Upper lobe of left lung (tissue), 6 donors: ENCODE results near the gene ANKS1B. TPM values are rescaled to one million over a fixed set of nuclear protein-coding genes. Genes with fewer than 3 reads are reported as not detected.

Source experiments
- ATAC-seq, 2 donors: fragments of 200-7000 bp; cut with Tn5 transposase; one replicate each; pipeline ENCODE4 v1.9.1; 2022; ENCODE audit warnings: mild to moderate bottlenecking in 2 of 2, moderate library complexity in 2 of 2; ENCODE audit not compliant: low FRiP score in 2 of 2
- DNase-seq, 2 donors: peaks; one replicate each; pipeline ENCODE4 v3.0.0-alpha.2; 2019 to 2020
- H3K27ac ChIP-seq, 4 donors: fragments of 200-600 bp; sonication (generic); one replicate each; pipeline ENCODE4 v1.5.1; 2016 to 2019
- H3K27me3 ChIP-seq, 4 donors: fragments of 200-600 bp; sonication (generic); one replicate each; pipeline ENCODE4 v1.5.1; 2017 to 2019
- H3K36me3 ChIP-seq, 4 donors: fragments of 200-600 bp; sonication (generic); one replicate each; pipeline ENCODE4 v1.5.1; 2016 to 2019
- H3K4me1 ChIP-seq, 4 donors: fragments of 200-600 bp; sonication (generic); one replicate each; pipeline ENCODE4 v1.5.1; 2018 to 2019
- H3K4me3 ChIP-seq, 4 donors: fragments of 200-600 bp; sonication (generic); one replicate each; pipeline ENCODE4 v1.5.1; 2017 to 2019; ENCODE audit warnings: mild to moderate bottlenecking in 2 of 4, moderate library complexity in 1 of 4
- H3K9me3 ChIP-seq, 4 donors: fragments of 200-600 bp; sonication (generic); one replicate each; pipeline ENCODE4 v1.5.1; 2018 to 2019
- CTCF ChIP-seq, 6 experiments: fragments of 450-650 bp in 4 of 6; fragments of 200-600 bp in 2 of 6; sonication (generic) in 2 of 6; IDR thresholded peaks; one replicate each; pipeline ENCODE4 v1.5.1; 2016 to 2019; ENCODE audit warnings: antibody characterized with exemption in 6 of 6
- EP300 ChIP-seq, 4 donors: sonication (generic); formaldehyde crosslinking; IDR thresholded peaks; one replicate each; pipeline ENCODE4 v1.5.1; 2017; ENCODE audit warnings: antibody characterized with exemption in 4 of 4, control low read depth in 2 of 4
- POLR2A ChIP-seq, 4 donors: fragments of 450-650 bp; IDR thresholded peaks; one replicate each; pipeline ENCODE4 v1.5.1; 2016 to 2017; ENCODE audit warnings: antibody characterized with exemption in 4 of 4, mild to moderate bottlenecking in 2 of 4
- POLR2AphosphoS5 ChIP-seq, 2 donors: sonication (generic); formaldehyde crosslinking; IDR thresholded peaks; one replicate each; pipeline ENCODE4 v1.5.1; 2017; ENCODE audit warnings: antibody characterized with exemption in 2 of 2
- WGBS, 2 donors: methylation state at CpG; one replicate each; pipeline ENCODE4 v1.1.5; 2017 to 2018; 5-methylcytosine and 5-hydroxymethylcytosine counted together
- total RNA-seq, 6 donors: library from RNA; depleted of rRNA in 4 of 6; stranded (reverse); fragments of >200 nt in 4 of 6; gene quantifications; one replicate each; pipeline versions ENCODE4 v1.1.0 to v1.2.1, GENCODE V29; 2016 to 2021
- donor health status: DM: no; HTN: no; CAD: no; lungs with moderate emphysema.
- donor health status: DM: no; HTN: yes; CAD: no; lungs with severe emphysema.

The ANKS1B gene
- total RNA-seq, 6 donors from 2014 or later: 5.1 to 23.7 (median 7.2) TPM

- Histone ChIP-seq H3K4me1 (no peaks in the 10 kb centered on the region), H3K36me3 (no peaks in the 10 kb centered on the region), H3K27me3 (no peaks in the 10 kb centered on the region), H3K9me3 (no peaks in the 10 kb centered on the region), H3K4me3 (no peak overlapping the region), H3K27ac (no peak overlapping the region)
- DNase-seq (no peak), ATAC-seq (no peak)
- no peak for TF ChIP-seq POLR2A (IDR thresholded peaks at IDR 0.05)
- TF ChIP-seq CTCF (IDR thresholded peaks at IDR 0.05): no peak
- WGBS, 2 donors: 55 to 63% methylated on average over 2 of the region's 2 CpGs
Observed at GRCh38 chr12:99099786-99100185, 885.0 kb downstream of the ANKS1B start.

GRCh38 chr12:99097171-99097570, 887.6 kb downstream of the ANKS1B start:
- H3K4me3 ChIP-seq: no peak overlapping the region
- no peaks in the 10 kb centered on the region for H3K4me1 ChIP-seq
- no peak overlapping the region for H3K27ac ChIP-seq
- no peaks in the 10 kb centered on the region for H3K9me3 ChIP-seq
- TF ChIP-seq EP300 (IDR thresholded peaks at IDR 0.05) (no peak), POLR2AphosphoS5 (IDR thresholded peaks at IDR 0.05) (no peak), POLR2A (IDR thresholded peaks at IDR 0.05) (no peak), CTCF (IDR thresholded peaks at IDR 0.05) (no peak)
- no peaks in the 10 kb centered on the region for H3K27me3 ChIP-seq
- 48 to 95% methylated on average over 2 of the region's 2 CpGs for WGBS, 2 donors
- ATAC-seq: no peak
- no peak for DNase-seq
- H3K36me3 ChIP-seq: no peaks in the 10 kb centered on the region

GRCh38 chr12:99093166-99093565, 891.6 kb downstream of the ANKS1B start:
- ATAC-seq (no peak), DNase-seq (no peak)
- H3K4me1 ChIP-seq: no peaks in the 10 kb centered on the region

GRCh38 chr12:99092100-99092851, 892.5 kb downstream of the ANKS1B start:
- Histone ChIP-seq H3K36me3 (no peaks in the 10 kb centered on the region), H3K4me3 (no peak overlapping the region), H3K4me1 (no peaks in the 10 kb centered on the region), H3K27ac (no peak overlapping the region), H3K9me3 (no peaks in the 10 kb centered on the region), H3K27me3 (no peaks in the 10 kb centered on the region)
- ATAC-seq: no peak
- TF ChIP-seq CTCF (IDR thresholded peaks at IDR 0.05): no peak
- WGBS, 2 donors: 68 to 72% methylated on average over 9 of the region's 9 CpGs
- no peak for DNase-seq

More at GRCh38 chr12:99093166-99093565, 891.6 kb downstream of the ANKS1B start:
- Histone ChIP-seq H3K27ac (no peak overlapping the region), H3K4me3 (no peak overlapping the region), H3K9me3 (no peaks in the 10 kb centered on the region), H3K36me3 (no peaks in the 10 kb centered on the region), H3K27me3 (no peaks in the 10 kb centered on the region)
- 36 to 43% methylated on average over 3 of the region's 3 CpGs for WGBS, 2 donors
- TF ChIP-seq EP300 (IDR thresholded peaks at IDR 0.05): no peak
- TF ChIP-seq POLR2AphosphoS5 (IDR thresholded peaks at IDR 0.05): no peak
- no peak for TF ChIP-seq POLR2A (IDR thresholded peaks at IDR 0.05)
- TF ChIP-seq CTCF (IDR thresholded peaks at IDR 0.05): no peak

- 59 to 62% methylated on average over 5 of the region's 5 CpGs for WGBS, 2 donors
- no peaks in the 10 kb centered on the region for H3K36me3 ChIP-seq
- H3K27ac ChIP-seq: no peak overlapping the region
- DNase-seq: no peak
- H3K4me1 ChIP-seq: no peaks in the 10 kb centered on the region
- ATAC-seq: no peak
- no peaks in the 10 kb centered on the region for H3K27me3 ChIP-seq
- TF ChIP-seq EP300 (IDR thresholded peaks at IDR 0.05) (no peak), CTCF (IDR thresholded peaks at IDR 0.05) (no peak), POLR2AphosphoS5 (IDR thresholded peaks at IDR 0.05) (no peak), POLR2A (IDR thresholded peaks at IDR 0.05) (no peak)
- H3K4me3 ChIP-seq: no peak overlapping the region
- no peaks in the 10 kb centered on the region for H3K9me3 ChIP-seq
Observed at GRCh38 chr12:99087278-99087677, 897.5 kb downstream of the ANKS1B start.
